Measurements from ENCODE around the gene VCAM1.
A peak's percentile ranks its signal among the peaks of the same experiment; 100 is the strongest.
"Not testable (repeated sequence)": the region's sequence is repeated elsewhere in the genome, so short reads cannot be mapped to it uniquely, and the experiment has no call there.

Gene VCAM1

DNA sequence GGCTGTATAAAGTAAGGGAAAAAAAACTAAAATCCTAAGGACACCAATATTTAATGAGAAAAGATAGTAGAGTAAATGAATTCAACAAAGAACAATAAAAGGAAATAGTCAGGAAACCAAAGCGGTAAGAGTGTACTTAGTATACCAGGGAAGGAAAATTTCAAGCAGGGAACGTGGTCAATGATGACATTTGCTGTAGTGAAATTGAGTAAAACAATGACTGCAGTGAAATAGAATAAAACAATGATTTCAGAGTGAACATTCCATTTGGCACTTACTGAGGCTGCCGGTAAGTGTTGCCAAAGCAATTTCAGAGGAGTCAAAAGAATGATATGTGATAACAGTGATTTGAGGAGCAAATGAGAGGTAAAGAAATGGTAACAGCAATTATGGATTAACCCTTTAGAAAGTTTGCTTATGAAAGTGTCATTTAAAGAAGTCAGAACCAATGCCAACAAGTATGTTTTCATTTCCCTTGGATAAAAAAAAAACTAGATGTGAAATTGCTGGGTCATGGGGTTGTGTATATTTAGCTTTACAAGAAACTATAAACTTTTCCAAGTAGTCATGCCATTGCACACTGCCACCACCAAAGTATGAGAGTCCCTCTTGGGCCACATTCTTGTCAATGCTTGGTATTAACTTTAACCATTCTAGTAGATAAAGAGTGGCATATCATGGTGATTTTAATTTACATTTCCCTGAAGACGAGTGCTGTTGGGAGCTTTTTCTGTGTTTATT is 50.5 kb downstream of the VCAM1 start:
- FAIRE-seq (no peak), DNase-seq (ENCODE audit: extremely low spot score, insufficient read length, low read depth) (no peak)

DNA sequence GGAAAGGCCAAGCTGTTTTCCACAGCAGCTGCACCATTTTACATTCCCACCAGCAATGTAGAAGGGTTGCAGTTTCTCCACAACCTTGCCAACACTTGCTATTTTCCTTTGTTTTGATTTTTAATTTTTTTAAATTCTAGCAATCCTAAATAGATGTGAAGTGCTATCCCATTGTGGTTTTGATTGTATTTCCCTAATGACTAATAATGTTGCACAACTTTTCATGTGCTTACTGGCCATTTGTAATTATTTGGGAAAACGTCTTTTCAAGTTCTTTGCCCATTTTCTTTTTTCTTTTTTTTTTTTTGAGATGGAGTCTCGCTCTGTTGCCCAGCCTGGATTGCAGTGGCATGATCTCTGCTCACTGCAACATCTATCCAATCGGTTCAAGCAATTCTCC is 53.9 kb downstream of the VCAM1 start:
- FAIRE-seq: no peak

DNA sequence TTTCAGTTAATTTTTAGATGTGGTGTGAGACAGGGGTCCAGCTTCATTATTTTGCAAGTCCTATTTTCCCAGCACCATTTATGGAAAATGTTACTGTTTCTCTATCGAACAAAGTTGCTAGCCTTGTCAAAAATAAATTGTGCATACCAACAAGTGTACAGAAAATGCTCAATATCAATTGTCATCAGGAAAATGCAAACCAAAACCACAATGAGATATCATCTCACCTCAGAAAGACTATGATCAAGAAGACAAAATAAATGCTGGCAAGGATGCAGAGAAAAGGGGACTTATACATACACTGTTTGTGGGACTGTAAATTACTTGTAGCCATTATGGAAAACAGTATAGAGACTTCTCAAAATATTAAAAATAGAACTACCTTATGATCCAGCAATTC is 54.8 kb downstream of the VCAM1 start:
- DNase-seq (ENCODE audit: extremely low spot score, insufficient read length, low read depth) (no peak), FAIRE-seq (no peak)

More for the DNA sequence above, 53.9 kb downstream of the VCAM1 start:
- DNase-seq (ENCODE audit: extremely low spot score, insufficient read length, low read depth): no peak

DNA sequence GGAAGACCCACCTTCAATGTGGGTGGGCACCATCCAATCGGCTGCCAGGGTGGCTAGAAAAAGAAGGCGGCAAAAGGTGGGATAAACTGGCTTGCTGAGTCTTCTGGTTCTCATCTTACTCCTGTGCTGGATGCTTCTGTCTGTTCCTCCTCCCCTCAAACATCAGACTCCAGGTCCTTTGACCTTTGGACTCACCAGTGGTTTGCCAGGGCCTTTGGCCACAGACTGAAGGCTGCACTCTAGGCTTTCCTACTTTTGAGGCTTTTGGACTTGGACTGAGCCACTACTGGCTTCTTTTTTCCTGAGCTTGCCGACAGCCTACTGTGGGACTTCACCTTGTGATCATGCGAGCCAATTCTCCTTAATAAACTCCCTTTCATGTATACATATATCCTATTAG is 55.9 kb downstream of the VCAM1 start:
- no peak for DNase-seq (ENCODE audit: extremely low spot score, insufficient read length, low read depth)

DNA sequence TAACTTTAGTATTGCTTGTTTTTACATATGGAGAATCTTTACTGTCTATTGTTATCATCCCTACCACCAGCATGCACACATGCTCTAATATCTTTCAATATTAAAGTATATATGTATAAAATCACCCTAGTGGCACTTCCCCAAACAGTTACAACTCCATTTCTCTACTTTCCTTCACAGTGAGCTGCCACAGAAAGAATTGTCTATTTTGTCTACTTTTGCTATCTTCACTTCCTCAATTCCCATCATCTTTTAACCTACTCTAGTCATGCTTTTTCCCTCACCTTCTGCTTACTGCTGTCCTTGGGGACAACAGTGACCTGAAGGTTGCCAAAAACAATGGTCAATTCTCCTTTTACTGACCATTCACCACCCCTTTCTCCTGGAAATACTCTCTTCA is 59.2 kb downstream of the VCAM1 start:
- FAIRE-seq: no peak
- DNase-seq (ENCODE audit: extremely low spot score, insufficient read length, low read depth): no peak

More for the DNA sequence above, 55.9 kb downstream of the VCAM1 start:
- FAIRE-seq: no peak

DNA sequence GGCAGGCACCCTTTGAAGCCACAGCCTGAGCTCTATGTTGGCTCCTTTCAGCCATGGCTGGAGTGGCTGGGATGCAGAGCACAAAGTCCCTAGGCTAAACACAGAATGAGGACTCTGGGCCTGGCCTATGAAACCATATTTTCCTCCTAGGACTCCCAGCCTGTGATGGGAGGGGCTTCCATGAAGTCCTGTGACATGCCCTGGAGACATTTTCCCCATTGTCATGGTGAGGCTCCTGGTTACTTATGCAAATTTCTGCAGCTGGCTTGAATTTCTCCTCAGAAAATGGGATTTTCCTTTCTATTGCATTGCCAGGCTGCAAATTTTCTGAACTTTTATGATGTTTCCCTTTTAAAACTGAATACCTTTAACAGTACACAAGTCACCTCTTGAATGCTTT is 61.3 kb downstream of the VCAM1 start:
- FAIRE-seq (no peak), DNase-seq (ENCODE audit: extremely low spot score, insufficient read length, low read depth) (no peak)

DNA sequence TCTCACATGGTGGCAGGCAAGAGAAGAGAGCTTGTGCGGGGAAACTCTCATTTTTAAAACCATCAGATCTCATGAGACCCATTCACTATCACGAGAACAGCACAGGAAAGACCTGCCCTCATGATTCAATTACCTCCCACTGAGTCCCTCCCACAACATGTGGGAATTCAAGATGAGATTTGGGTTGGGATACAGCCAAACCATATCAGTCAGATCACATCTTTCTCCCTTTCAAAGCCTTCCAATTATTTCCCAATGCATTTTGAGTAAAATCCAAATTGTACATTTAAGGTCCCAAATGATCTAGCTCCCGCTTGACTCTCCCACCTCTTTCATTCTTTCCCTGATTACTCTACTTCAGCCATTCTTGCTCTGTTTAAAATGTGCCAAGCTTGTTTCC is 62.2 kb downstream of the VCAM1 start:
- not testable (repeated sequence) for FAIRE-seq; DNase-seq (ENCODE audit: extremely low spot score, insufficient read length, low read depth)

DNA sequence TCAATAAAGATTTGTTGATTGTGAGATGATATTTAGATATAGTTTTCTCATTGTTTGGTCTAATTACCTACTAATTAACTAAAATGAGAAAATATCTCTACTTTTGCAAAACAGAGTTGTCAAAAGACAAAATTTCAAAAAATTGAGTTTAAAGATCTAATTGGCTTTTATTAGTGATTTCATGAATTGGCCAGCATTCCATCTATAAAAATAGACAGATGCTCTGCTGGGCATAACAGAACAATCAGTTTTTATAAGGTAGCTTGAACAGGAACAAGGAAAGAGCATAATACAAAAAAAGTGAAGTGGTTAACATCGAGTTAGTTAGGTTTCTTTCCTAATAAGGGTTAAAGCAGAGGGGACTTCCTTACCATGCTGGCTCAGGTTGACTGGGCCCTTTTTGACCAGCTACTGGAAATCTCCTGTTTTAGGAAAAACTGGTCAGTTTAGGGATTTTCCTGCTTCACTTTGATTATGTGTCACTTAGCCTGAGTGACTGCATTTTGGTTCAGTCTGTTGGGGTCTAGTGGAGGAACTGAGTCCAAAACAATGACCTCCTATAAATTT is 63.0 kb downstream of the VCAM1 start:
- DNase-seq (ENCODE audit: extremely low spot score, insufficient read length, low read depth) (no peak), FAIRE-seq (peak; percentile 18)

DNA sequence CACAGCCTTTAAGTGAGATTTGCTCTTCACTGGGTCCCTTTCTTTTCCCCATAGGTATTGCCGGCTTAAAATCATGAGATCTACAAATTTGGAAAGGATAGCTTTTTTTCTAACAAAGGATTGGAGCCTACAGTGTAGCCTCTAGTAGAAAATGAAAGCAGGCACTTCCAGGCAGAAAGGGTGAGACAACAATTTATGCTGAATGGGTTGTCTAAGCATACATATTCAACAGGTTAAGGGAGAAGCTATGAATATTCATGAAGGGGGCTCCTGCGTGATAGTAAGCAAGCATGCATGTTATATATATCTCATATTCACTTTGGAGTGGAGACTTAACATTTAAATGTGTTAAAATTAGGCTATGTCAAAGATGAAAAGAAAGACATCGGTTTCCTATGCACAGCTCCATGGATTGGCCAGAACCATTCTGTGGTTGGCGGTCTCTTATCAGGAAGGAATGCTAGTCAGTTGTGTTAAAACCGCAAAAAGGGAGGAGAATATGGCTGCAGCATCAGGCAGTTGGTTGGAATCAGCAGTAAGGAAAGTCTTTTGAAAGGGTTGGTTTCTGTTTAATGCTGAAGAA is 66.0 kb downstream of the VCAM1 start:
- no peak for DNase-seq (ENCODE audit: extremely low spot score, insufficient read length, low read depth)
- FAIRE-seq: no peak

DNA sequence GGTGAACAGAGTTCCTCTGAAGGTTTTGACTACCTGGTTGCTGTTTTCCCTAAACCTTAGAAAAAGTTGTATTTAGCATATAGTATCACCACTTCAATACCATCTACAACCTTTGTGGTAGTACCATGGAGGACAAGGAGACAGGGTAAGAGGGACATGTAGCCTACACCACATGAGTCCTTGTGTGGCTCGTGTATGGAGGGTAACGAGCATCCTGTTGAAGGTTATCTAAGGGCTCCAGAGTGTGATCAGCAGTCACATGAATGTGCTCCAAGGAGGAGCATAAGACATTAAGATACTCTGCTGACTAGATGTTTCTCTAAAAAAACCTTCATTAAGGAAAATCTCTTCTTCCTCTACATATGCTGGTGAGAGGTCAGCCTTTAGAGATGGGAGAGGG is 67.3 kb downstream of the VCAM1 start:
- DNase-seq (ENCODE audit: extremely low spot score, insufficient read length, low read depth) (no peak), FAIRE-seq (no peak)

Data from GM18507 (cell line).